ENCODE results near the gene MYO10.
"Not testable (repeated sequence)": the region's sequence is repeated elsewhere in the genome, so short reads cannot be mapped to it uniquely, and the experiment has no call there.

Gene MYO10

DNA sequence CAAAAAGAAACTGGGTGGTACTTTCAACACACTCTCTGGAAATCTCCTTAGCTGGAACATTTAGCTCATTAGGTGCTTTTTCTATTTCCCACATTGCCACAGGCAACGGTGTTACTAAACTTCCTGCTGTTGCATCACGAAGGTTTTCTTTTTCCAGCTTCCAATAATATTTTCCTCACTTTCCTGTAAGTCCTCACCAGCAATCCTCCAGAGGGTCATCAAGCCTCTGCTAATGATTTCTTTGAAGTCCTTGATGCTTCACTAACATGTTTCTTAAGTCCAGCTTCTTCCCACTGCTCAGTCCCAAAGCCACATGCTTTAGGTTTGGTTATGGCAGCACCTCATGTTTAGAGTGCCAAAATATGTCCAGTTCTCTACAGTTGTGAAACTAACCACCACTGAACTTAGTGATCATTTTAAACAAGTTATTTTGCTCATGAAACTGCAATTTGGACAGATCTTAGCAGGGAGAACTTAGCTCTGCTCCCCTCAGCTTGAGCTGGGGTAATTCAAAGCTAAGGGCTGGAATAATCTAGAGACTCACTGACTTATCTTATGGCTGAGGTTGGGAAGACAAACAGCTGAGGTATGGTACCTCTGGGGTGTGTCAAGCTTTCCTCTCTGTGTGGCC is 279.4 kb downstream of the MYO10 start:
- no peak for DNase-seq

DNA sequence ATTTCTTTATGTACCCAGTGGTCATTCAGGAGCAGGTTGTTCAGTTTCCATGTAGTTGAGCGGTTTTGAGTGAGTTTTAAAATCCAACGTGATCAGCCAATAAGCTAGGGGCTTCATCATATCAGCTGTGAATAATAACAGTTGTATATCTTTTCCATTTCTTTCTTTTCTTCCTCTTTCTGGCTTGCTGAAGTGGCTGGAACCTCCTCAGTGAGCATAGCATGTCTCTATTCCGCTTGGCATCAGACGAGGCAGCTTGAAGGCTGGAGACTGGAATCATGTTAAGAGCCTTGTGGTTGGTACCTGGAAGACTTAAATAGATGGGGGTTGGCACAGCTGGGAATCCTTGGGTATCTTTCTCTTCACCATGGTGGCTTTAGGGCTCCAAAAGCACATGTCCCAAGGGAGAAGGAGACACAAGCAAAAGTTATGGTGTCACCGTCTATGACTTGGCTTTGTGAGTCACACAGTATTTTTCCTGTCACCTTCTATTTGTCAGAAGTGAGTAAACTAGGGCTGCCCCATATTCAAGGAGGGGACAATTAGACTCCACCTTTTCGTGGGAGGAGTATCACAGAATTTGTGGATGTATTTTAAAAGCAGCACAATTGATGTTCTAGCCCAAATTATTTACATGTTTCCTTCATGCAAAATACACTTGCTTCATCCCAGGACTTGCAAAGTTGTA is 281.3 kb downstream of the MYO10 start:
- DNase-seq = no peak

DNA sequence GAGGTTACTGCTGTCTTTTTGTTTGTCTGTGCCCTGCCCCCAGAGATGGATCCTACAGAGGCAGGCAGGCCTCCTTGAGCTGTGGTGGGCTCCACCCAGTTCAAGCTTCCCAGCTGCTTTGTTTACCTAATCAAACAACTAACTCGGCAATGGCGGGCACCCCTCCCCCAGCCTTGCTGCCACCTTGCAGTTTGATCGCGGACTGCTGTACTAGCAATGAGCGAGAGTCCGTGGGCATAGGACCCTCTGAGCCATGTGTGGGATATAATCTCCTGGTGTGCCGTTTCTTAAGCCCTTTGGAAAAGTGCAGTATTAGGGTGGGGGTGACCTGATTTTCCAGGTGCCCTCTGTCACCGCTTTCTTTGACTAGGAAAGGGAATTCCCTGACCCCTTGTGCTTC is 287.3 kb downstream of the MYO10 start:
- not testable (repeated sequence) for DNase-seq

DNA sequence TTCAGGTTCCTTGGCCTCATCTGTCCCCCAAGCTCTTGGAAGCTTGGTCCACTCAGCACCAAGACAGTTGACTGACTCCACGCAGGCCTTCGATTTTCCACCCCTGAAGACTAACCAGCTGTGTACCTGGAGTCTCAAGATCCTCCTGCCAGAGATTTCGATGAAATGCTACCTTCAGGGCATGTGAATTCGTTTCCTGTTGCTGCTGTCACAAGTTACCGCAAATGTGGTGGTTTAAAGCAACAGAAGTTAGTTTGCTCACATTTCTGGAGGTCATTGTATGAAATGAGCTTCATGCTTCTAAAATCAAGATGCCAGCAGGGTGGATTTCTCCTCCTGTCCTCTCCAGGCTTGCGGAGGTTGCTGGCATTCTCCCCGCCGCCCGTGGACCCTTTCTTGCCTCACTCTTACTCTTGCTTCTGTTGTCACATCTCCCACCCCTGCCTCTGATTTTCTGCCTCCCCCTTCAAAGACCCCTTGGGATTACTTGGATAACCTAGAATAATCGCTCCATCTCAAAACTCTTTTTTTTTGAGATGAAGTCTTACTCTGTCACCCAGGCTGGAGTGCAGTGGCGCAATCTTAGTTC is 291.7 kb downstream of the MYO10 start:
- DNase-seq = no peak

DNA sequence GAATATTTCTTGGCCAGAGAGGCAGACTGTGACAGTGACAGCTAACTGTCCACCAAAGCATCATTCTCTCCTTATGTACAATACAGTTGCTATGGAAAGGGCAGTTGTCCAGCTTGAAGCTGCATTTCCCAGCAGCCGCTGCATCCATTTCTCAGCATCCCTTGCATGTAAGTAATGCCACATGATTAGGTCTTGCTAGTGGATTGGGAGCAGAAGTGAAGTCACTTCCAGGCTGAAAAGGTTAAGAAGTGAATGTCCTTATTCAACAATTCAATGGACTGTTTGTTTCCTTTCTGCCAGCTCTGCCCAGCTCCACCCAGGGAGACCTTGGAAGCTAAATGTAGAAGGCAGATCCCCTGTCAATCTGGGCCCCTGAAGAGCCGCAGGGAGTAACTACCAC is 293.2 kb downstream of the MYO10 start:
- DNase-seq = no peak

DNA sequence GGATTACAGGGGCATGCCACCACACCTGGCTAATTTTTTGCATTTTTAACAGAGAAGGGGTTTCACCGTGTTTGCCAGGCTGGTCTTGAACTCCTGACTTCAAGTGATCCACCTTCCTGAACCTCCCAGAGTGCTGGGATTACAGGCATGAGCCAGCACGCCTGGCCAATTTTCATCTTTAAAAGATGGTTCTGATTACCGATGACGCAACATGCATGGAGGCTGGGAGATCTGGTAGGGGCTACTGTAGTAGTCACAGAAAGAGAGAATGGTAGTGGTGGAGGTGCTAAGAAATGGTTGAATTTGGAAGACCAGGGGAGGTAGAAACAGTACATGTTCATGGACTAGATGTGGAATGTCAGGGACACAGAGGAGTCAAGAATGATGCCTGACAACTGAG is 296.9 kb downstream of the MYO10 start:
- no peak for DNase-seq

DNA sequence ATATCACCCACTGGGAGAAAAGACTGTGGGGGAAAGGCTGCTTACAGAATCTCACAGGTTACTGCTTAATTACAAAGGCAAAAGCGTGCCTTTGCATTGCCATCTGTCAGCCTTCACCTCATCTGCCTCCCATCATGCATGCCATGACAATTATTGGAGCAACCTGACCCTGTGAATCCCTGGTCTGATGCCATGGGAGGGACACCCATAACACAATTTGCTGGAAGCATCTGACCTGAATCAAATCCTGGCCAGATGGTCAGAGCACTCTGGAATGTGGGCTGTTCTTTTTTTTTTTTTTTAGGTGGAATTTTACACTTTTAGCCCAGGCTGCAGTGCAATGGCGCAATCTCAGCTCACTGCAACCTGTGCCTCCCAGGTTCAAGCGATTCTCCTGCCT is 307.7 kb downstream of the MYO10 start:
- DNase-seq = no peak

DNA sequence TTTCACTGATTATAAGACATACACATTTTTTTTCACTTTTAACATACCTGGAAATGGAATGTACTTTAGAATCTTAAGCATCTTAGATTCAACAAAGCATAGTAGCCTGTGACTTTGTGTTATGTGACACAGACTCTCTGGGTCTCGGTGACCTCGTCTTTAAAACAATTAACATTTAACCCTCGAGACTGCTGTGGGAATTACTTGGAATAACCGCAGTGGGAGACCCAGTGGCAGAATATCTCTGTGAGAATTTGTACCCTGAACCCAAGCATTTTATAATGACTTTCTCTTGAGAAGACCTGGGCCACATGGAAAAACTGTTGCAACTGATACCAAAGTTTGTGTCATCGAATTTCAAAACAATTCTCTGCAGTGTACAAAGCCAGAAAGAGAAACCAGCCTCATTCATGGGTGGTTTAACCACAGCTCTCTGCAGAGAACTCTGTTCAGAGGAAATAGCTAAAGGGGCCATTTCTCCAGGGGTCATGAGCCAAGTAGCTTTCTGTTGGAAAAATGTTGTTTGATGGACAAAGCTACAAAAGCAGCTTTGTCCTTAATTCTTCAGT is 309.3 kb downstream of the MYO10 start:
- no peak for DNase-seq

DNA sequence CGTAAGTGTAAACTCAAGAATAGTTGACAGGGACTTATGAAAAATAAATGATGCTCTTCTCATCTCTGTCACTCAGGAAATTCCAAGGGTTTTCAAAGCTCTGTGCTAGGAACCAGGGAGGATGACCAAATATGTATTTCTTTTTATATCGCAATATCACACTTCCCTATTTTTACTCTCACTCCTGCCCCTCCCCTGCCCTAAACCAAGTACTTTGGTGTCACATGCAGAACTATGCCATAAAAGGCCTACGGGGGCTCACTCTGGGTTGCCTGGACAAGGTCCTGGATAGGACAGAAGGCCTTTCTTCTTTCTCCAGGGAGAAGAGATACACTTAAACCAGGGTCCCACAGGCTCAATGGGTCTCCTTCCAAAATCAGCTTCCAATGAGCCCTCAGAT is 311.0 kb downstream of the MYO10 start:
- DNase-seq = no peak

DNA sequence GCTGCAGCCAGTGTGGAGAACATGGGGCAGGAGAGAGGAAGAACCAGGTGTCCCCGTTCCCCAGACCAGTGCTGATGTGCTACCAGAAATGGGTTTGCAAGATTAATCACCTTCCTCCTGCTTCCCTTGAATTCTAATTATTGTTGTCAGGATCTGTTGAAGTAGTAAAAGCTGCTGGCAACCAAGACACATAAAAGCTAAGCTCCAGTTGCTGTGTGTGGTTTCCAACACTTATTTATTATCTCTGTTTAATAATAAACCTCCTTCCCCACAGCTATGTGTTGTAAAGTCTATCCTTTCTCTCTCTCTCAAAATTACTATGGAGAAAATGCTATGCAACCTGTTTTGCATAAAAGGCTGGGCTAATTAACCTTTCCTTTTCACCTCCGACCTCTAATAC is 317.0 kb downstream of the MYO10 start:
- DNase-seq = no peak

DNA sequence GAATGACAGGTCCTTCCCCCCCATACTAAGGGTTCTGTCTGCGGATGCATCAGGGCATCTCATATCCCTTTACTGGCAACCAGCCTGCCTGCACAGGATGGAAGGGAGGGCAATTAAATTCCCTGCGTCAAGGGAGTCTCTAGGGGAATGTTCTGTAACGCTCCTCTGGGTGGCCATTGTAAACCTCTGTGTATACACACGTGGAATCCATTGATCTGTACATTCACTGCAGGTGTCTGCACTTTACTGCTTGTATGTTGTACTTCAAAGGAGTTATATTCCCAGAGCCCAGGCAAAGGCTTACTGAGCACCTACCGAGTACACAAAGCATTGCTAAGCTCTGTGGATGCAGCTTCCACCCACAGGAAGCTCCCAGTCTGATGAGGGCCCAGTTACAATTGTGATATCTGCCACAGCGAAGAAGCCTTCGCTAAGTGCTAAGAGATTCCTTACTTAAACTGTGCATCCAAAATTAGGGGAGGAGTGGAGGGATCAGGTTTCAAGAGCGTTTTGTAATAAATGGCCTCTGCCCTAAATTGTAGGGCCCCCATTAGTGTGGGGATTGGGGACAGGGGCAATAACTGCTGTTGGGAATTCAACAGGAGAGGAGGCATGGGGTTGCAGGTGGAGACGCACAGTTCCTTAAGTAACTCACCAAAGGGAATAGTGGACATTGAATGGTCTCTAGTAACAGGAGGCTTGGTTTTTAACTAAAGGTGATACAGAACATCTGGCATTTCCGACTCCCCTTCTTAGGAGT is 317.8 kb downstream of the MYO10 start:
- DNase-seq = no peak

DNA sequence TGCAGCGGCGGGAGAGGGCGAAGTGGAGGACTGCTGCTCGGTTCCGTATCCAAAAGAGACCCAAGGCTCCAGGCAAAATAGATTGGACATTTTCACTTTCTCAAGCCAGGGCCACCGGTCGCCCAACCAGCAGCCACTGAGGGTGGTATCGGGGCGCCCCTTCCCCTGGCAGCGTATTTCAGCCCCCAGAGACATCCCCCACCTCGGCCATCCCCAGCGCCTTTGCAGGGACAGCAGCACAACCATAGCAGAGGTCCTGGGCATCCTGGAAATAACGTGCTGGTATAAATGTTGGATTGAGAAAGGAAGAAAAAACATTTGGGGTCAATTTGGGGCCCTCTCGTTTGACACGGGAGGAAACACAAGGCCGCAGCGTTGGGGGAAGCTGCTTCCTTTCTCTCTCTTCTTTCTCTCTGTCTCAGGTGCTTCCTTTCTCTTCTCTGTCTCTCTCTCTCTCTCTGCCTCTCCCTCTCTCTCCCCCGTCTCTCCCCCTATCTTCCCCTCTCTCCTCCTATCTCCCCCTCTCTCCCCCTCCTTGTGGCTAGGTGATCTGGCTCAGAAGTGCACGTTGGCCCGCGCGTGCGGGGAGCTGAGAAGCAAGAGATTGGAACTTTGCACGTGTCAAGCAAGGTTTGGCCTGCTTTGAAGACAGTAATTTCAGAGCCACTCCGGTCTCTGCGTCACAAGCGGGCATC is 318.7 kb downstream of the MYO10 start:
- no peak for DNase-seq

DNA sequence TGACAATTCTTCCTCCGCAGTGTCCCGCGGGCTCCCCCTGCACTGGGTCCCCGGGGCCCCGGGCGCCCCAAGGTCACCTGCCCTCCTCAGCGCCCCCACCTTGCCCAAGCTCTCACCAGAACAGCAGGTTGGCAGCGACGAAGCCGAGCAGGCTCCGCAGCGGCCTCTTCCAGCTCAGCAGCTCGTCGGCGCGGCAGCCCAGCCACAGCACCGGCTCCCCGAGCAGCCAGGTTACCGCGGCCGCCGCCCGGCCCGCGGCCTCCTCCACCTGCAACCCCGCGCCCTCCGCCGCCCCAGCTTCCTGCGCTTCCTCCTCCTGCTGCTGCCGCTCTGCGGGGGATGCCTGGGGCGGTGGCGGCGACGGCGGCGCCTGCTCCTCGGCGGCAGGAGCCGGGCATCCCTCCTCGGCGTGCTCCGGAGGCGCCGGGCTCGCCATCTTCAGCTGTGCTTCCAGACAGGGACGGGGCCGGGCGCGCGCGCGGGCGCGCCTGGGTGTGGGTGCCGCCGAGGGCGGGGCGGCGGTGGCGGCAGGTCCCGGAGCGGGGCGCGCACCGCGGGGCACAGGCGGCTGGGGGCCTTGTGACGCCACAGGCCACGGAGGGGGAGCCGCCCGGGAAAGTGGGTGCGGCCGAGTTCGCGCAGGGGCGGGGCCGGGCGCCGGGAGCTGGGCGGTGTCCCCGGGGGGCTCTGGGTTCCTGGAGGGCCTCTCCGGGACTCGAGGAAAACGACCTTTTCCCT is 319.4 kb downstream of the MYO10 start, which contains the start of gene RETREG1:
Gene RETREG1, minus strand, starts transcription at position 462 of the 738 bp plus-strand sequence. Its CDS starts 26 bp downstream, at position 436.
- DNase-seq = no peak

DNA sequence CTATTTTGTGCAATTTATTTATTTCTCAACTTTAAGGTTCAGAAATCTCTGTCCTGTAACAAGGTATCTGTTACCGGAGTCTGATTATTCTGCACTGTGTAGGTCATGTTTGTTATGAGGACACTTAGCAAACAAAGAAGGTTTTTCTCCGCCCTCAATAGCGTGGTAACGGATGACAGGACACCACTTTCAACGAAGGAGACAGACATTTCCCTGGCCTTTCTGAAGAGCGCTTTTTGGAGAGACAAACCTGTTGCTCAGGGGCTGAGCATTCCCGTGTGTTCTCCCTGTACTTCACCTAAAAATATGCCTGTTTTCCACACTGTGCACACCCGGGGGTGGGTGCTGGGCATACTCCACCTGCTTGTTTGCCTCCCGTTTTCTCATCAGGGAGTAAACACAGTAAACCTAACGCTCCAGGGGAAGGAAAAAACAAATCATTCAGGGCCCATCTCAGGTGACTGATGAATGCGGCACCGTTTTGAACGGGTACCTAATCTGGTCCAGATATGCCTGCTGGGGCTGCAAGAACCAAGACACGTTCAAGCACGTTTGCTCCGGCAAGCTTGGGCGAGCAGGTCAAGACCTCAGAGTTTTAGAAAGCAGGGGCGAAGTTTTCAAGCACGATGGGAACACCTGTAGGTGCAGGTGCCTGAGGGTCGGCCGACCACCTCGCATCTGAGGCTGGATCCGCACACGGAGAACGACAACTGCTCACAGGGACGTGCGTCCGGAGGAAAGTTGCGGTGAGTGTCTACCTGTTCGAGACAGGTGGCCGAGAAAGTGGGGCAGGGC is 320.1 kb downstream of the MYO10 start:
- no peak for DNase-seq

DNA sequence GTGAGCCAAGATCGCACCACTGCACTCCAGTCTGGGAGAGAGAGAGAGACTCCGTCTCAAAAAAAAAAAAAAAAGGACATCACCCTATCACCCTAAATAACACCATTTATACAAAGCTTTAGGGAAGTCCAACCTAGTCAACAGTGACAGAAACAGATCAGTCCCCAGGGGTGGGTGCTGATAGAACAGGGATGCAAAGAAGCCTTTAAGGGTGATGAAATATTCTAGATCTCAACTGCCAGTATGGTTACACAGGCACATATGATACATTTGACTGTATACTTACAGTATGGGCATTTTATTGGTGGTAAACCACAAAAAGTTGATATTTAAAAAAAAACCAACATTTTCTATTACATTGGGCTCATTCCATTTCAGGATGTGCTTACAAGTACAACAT is 324.1 kb downstream of the MYO10 start:
- no peak for DNase-seq

Data from NCI-H1417 treated with DMSO at 0.1 percent for 48 hours (cell line).